ENCODE measurements around the gene MED12.

The MED12 gene

DNA sequence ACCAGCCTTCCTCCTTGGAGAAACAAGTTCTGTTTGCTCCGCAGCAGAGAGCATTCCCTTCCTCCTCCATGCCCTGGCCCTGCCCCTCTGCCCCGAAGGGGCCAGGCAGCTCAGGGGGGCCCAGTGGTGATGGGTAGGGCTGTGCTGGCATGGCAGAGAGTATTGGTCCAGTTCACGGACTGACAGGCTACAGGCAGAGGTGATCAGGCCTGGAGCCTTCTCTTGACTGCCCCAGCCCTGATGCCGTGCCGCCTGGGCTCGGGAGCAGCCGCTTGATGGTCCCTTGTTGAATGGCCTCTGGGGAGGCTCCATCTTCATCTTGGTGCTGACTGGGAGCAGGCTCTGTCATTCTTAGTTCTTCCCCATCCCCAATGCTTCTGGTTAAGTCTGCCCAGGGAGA, 35.8 kb downstream of the MED12 start:
- Histone ChIP-seq H3K4me2 (ENCODE audit: low read length) (no peak overlapping the region), H3K9me3 (ENCODE audit: insufficient read depth, low read length) (no peaks in the 10 kb centered on the region), H3K79me2 (ENCODE audit: low read length) (no peaks in the 10 kb centered on the region), H2AFZ (ENCODE audit: low read depth, low read length) (no peak overlapping the region), H4K20me1 (ENCODE audit: insufficient read depth, low read length) (no peaks in the 10 kb centered on the region), H3K27ac (ENCODE audit: low read length) (no peak overlapping the region), H3K27me3 (ENCODE audit: low read depth, low read length) (no peaks in the 10 kb centered on the region), H3K36me3 (replicated peaks; ENCODE audit: low read depth, low read length) (no peaks in the 10 kb centered on the region), H3K4me1 (ENCODE audit: low read length) (no peaks in the 10 kb centered on the region), H3K4me3 (ENCODE audit: low read length) (no peak overlapping the region), H3K9ac (ENCODE audit: low read length) (no peak overlapping the region)
- TF ChIP-seq, protein P1, sequence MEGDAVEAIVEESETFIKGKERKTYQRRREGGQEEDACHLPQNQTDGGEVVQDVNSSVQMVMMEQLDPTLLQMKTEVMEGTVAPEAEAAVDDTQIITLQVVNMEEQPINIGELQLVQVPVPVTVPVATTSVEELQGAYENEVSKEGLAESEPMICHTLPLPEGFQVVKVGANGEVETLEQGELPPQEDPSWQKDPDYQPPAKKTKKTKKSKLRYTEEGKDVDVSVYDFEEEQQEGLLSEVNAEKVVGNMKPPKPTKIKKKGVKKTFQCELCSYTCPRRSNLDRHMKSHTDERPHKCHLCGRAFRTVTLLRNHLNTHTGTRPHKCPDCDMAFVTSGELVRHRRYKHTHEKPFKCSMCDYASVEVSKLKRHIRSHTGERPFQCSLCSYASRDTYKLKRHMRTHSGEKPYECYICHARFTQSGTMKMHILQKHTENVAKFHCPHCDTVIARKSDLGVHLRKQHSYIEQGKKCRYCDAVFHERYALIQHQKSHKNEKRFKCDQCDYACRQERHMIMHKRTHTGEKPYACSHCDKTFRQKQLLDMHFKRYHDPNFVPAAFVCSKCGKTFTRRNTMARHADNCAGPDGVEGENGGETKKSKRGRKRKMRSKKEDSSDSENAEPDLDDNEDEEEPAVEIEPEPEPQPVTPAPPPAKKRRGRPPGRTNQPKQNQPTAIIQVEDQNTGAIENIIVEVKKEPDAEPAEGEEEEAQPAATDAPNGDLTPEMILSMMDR (IDR thresholded peaks at IDR 0.05; ENCODE audit: low read depth, low read length): no peak
- no peak for TF ChIP-seq EZH2phosphoT487 (IDR thresholded peaks at IDR 0.05; ENCODE audit: low read depth)

DNA sequence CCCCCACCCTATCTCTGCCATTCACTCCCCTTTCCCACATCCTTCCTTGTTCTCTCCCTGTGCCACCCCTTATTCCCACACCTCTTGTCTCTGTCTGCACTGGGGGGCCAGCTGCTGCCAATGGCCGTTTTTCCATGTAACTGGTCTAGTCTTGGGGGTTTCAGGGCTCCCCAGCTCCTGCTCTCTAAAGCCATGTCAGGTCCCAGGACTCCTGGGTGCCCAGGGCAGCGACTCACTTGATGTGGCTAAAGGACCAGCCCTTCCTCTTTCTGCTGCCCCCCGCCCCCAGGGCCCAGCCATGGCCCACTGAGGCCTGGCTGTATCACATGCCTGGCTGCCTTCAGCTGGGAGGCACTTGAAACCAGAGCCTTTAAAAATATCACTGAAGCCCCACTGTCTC, 36.2 kb downstream of the MED12 start:
- no peaks in the 10 kb centered on the region for H3K4me1 ChIP-seq (ENCODE audit: low read length)
- H3K4me2 ChIP-seq (ENCODE audit: low read length): no peak overlapping the region
- no peaks in the 10 kb centered on the region for H4K20me1 ChIP-seq (ENCODE audit: insufficient read depth, low read length)
- no peaks in the 10 kb centered on the region for H3K79me2 ChIP-seq (ENCODE audit: low read length)
- H3K4me3 ChIP-seq (ENCODE audit: low read length): no peak overlapping the region
- no peak overlapping the region for H3K9ac ChIP-seq (ENCODE audit: low read length)
- TF ChIP-seq, protein P1 (IDR thresholded peaks at IDR 0.05; ENCODE audit: low read depth, low read length): no peak
- H3K27ac ChIP-seq (ENCODE audit: low read length): no peak overlapping the region
- no peaks in the 10 kb centered on the region for H3K9me3 ChIP-seq (ENCODE audit: insufficient read depth, low read length)
- H2AFZ ChIP-seq (ENCODE audit: low read depth, low read length): no peak overlapping the region
- H3K36me3 ChIP-seq (replicated peaks; ENCODE audit: low read depth, low read length): no peaks in the 10 kb centered on the region
- H3K27me3 ChIP-seq (ENCODE audit: low read depth, low read length): no peaks in the 10 kb centered on the region

DNA sequence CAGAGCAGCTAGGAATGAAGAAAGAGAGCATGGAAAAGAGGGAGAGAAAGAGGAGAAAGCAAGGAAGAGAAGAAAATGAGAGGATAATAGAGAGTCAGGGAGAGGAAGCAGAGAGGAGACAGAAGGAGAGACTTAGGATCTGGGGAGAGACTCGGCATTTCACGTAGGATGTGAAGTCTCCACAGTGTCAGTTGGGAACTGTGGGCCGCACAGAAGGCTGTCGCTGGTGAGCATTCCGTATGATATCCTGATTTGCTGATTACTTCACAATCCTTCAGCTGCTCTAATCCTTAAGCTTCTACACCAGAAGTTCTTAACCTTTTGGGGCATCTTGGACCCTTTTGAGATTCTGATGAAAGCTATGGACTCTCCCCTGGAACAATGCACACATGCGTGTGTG, 40.2 kb downstream of the MED12 start:
- H3K36me3 ChIP-seq (replicated peaks; ENCODE audit: low read depth, low read length): peaks cover 7% of the 10 kb centered on the region
- TF ChIP-seq EZH2phosphoT487 (IDR thresholded peaks at IDR 0.05; ENCODE audit: low read depth): no peak
- TF ChIP-seq, protein P1 (IDR thresholded peaks at IDR 0.05; ENCODE audit: low read depth, low read length): no peak
- no peak overlapping the region for H3K9ac ChIP-seq (ENCODE audit: low read length)
- no peaks in the 10 kb centered on the region for H4K20me1 ChIP-seq (ENCODE audit: insufficient read depth, low read length)
- H3K79me2 ChIP-seq (ENCODE audit: low read length): no peaks in the 10 kb centered on the region
- no peaks in the 10 kb centered on the region for H3K27me3 ChIP-seq (ENCODE audit: low read depth, low read length)
- no peaks in the 10 kb centered on the region for H3K9me3 ChIP-seq (ENCODE audit: insufficient read depth, low read length)
- no peak overlapping the region for H3K4me3 ChIP-seq (ENCODE audit: low read length)
- H3K4me1 ChIP-seq (ENCODE audit: low read length): no peaks in the 10 kb centered on the region
- no peak overlapping the region for H3K27ac ChIP-seq (ENCODE audit: low read length)
- H3K4me2 ChIP-seq (ENCODE audit: low read length): no peak overlapping the region
- no peak overlapping the region for H2AFZ ChIP-seq (ENCODE audit: low read depth, low read length)

DNA sequence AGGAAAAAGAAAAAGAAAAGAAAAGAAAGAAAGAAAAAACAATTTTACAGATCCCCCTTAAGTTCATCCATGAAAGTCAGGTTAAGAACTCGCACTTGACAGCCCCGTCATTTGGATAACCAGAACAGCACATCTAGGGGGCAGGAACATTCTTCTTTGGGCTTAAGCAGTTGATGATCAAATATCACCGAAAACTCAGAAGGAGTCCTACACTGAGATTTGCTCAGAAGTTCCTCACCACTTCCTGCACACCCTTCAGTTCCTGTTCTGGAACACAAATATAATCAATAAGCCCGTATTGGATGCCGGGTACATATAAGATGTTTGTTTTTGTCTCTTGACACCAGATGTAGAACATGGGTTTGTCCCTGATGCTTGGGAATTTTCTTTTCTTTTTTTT, 40.9 kb downstream of the MED12 start:
- TF ChIP-seq EZH2phosphoT487 (IDR thresholded peaks at IDR 0.05; ENCODE audit: low read depth): no peak
- TF ChIP-seq, protein P1 (IDR thresholded peaks at IDR 0.05; ENCODE audit: low read depth, low read length): no peak
- Histone ChIP-seq H4K20me1 (ENCODE audit: insufficient read depth, low read length) (no peaks in the 10 kb centered on the region), H3K27me3 (ENCODE audit: low read depth, low read length) (no peaks in the 10 kb centered on the region), H3K4me1 (ENCODE audit: low read length) (no peaks in the 10 kb centered on the region), H3K79me2 (ENCODE audit: low read length) (no peaks in the 10 kb centered on the region), H3K36me3 (replicated peaks; ENCODE audit: low read depth, low read length) (peaks cover 7% of the 10 kb centered on the region), H3K9ac (ENCODE audit: low read length) (no peak overlapping the region), H2AFZ (ENCODE audit: low read depth, low read length) (no peak overlapping the region), H3K4me3 (ENCODE audit: low read length) (no peak overlapping the region), H3K4me2 (ENCODE audit: low read length) (no peak overlapping the region), H3K27ac (ENCODE audit: low read length) (no peak overlapping the region), H3K9me3 (ENCODE audit: insufficient read depth, low read length) (no peaks in the 10 kb centered on the region)

Data from OCI-LY3 (cell line).